Mesenteric fat pad (tissue), 1 donor: ENCODE results near the gene SUPT6H. TPM values are rescaled to one million over a fixed set of nuclear protein-coding genes. Genes with fewer than 3 reads are reported as not detected.
"Not testable (repeated sequence)": the region's sequence is repeated elsewhere in the genome, so short reads cannot be mapped to it uniquely, and the experiment has no call there.

Experiments used
- DNase-seq: peaks from one replicate; pipeline ENCODE4 v3.0.0-alpha.2; 2020; ENCODE audit warnings: low spot score
- total RNA-seq: library from RNA; stranded (reverse); fragmentation: NEBNext Ultra II Directional; extraction: Animal tissue kit (Norgen Biotek cat#: 25700); gene quantifications from one replicate; pipeline ENCODE4 v1.2.1, GENCODE V29; 2021
- donor health status: DM: yes; HTN: yes; CAD: no.

SUPT6H gene
- total RNA-seq, 1 donor from 2014 or later: 76.6 TPM

DNA sequence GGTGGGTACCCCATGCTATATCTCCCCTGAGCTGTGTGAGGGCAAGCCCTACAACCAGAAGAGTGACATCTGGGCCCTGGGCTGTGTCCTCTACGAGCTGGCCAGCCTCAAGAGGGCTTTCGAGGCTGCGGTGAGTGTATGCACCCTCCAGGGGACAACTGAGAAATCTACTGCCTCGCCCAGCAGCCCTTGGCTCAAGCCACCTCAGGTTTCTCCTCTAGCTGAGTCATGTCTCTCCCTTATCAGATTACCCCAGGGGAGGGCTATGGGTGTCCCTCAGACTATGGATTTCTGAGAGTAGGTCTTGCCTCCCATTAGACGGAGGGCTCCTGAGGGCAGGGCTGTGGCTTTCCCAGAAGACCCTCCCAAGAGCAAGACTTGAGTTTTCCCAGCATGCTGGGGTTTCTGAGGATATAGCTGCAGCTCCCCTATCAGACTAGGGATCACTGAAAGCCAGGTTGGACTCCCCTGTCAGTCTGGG, 73.3 kb downstream of the SUPT6H start:
- DNase-seq: no peak

DNA sequence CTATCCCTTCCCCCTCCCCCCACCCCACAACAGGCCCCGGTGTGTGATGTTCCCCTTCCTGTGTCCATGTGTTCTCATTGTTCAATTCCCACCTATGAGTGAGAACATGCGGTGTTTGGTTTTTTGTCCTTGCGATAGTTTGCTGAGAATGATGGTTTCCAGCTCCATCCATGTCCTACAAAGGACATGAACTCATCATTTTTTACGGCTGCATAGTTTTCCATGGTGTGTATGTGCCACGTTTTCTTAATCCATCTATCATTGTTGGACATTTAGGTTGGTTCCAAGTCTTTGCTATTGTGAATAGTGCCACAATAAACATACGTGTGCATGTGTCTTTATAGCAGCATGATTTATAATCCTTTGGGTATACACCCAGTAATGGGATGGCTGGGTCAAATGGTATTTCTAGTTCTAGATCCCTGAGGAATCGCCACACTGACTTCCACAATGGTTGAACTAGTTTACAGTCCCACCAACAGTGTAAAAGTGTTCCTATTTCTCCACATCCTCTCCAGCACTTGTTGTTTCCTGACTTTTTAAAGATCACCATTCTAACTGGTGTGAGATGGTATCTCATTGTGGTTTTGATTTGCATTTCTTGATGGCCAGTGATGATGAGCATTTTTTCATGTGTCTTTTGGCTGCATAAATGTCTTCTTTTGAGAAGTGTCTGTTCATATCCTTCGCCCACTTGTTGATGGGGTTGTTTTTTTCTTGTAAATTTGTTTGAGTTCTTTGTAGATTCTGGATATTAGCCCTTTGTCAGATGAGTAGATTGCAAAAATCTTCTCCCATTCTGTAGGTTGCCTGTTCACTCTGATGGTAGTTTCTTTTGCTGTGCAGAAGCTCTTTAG, 74.1 kb downstream of the SUPT6H start:
- DNase-seq: not testable (repeated sequence)

GRCh38 chr17:28737316-28737715, 75.3 kb downstream of the SUPT6H start:
- no peak for DNase-seq

DNA sequence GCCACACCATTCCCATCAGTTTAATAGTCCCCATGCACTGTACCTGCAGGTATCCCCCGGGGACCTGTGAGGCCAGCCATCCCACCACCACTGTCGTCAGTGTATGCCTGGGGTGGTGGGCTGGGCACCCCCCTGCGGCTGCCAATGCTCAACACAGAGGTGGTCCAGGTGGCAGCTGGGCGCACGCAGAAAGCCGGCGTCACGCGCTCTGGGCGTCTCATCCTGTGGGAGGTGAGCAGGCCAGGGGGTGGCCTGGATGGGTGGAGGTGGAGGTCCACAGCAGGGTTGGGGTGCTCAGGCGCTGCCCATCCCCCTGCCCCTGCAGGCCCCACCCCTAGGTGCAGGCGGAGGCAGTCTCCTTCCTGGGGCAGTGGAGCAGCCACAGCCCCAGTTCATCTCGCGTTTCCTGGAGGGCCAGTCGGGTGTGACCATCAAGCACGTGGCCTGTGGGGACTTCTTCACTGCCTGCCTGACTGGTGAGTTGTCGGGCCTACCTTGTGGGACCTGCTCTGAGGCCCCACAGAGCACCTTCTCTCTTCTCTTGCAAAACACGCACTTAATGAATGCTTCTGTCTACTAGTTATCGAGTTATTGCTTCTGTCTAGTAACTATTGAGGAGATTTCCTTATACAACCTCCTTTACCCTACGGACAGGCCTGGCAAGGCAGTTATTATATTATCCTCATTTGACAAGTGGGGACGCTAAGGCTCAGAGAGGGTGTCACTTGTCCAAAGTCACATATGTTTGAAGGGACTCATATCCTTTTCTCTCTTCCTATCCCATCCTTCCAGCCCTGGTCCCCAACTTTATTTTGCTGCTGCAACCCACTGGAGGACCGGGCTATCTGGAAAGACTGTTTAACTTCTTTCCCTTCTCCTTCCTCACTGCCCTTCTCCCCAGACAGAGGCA, 76.0 kb downstream of the SUPT6H start:
- DNase-seq: no peak

DNA sequence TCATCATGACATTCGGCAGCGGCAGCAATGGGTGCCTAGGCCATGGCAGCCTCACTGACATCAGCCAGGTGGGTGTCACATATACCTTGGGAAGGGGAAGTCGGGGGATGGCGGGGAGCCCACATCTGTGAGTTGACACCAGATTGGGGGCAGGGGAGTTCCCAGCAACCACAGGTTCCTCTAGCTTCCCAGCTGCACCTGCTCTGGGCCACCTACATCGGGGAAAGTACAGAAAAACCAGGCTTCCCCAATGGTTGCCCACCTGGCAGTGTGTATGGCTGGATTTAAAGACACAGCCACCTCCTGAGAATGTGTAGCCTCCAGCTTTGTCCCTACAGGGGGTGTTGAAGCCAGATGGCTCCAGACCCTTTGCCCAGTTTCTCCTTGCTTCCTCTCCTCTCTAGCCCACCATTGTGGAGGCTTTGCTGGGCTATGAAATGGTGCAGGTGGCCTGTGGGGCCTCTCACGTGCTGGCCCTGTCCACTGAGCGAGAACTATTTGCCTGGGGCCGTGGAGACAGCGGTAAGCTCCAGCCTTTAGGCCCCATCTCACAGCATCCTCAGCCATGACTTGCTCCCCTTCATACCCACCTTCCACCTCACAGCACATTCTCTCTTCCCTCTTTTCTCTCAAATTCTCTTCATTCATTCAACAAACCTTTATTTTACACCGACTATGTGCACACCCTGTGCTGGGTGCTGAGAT, 76.8 kb downstream of the SUPT6H start:
- no peak for DNase-seq

- DNase-seq: no peak
These were observed 78.7 kb downstream of the SUPT6H start for GRCh38 chr17:28740406-28741357.

- DNase-seq: no peak
These were observed 79.6 kb downstream of the SUPT6H start for GRCh38 chr17:28741358-28742349.

- no peak for DNase-seq
These were observed 81.5 kb downstream of the SUPT6H start, which contains the start of gene TRAF4 for GRCh38 chr17:28743243-28744103. Gene TRAF4 (plus strand): TSS chr17:28744011. CDS start chr17:28744113, 102 bp downstream.

GRCh38 chr17:28744104-28744971, 82.3 kb downstream of the SUPT6H start:
- no peak for DNase-seq

- no peak for DNase-seq
These were observed 83.2 kb downstream of the SUPT6H start for GRCh38 chr17:28744972-28745785.

DNA sequence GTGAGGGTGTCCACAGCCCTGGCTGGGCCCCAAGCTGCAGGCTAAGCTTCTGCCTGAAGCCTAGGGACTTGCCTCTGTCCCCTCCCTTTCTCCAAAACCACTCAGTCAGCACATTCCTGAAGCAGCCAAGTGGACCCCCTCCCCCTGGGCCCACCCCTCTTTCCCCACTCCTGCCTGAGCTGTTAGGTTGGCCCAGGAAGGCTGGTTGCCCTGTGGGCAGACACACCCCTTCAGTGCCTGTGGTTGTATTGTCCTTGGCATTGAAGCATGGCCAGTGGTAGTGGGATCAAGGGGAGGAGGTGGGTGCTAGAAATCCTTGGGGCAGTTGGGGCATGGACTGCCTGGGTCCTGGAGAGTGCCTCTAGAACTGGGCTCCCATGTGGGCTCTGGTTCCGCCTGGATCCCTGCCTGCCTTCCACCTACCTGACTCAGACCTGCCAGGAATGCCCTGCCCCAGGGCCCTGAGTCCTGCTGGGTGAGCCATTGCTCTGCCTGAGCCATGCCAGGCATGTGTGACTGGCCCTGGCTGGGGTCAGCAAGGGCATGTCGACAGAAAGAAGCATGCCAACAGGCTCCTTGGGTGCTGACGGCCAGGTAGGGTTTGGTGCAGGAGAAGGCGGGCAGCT, 83.9 kb downstream of the SUPT6H start:
- DNase-seq: no peak

- DNase-seq: no peak
These were observed 84.6 kb downstream of the SUPT6H start for GRCh38 chr17:28746611-28747050.

DNA sequence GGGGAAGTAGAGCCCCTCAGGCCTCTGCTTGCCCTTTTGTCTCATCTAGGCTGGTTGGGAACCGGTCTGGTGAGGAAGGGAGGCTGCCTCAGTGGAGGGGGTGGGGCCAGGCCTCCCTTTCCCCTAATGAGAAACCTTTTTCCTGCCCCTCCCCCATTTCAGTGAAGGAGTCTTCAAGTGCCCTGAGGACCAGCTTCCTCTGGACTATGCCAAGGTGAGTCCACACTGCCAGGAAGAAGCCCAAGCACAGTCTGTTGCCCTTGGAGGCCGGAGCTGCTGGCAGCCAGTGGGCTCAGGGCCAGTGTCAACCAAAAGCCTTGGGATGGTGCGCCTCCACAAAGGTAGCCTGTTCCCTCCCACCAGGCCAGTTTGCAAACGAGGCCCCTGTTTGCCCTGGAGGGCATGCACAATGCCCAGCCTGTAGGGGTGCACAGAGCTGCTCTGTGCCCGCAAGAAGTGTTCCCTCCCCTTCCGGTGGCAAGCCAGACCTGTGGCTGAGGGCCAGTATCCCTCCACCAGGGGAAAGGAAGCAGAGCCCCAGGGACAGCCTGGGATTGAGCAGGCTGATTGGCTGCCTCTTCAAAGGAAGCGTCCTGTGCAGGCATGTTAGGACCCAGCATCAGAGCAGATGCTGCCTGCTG, 85.2 kb downstream of the SUPT6H start:
- no peak for DNase-seq

DNA sequence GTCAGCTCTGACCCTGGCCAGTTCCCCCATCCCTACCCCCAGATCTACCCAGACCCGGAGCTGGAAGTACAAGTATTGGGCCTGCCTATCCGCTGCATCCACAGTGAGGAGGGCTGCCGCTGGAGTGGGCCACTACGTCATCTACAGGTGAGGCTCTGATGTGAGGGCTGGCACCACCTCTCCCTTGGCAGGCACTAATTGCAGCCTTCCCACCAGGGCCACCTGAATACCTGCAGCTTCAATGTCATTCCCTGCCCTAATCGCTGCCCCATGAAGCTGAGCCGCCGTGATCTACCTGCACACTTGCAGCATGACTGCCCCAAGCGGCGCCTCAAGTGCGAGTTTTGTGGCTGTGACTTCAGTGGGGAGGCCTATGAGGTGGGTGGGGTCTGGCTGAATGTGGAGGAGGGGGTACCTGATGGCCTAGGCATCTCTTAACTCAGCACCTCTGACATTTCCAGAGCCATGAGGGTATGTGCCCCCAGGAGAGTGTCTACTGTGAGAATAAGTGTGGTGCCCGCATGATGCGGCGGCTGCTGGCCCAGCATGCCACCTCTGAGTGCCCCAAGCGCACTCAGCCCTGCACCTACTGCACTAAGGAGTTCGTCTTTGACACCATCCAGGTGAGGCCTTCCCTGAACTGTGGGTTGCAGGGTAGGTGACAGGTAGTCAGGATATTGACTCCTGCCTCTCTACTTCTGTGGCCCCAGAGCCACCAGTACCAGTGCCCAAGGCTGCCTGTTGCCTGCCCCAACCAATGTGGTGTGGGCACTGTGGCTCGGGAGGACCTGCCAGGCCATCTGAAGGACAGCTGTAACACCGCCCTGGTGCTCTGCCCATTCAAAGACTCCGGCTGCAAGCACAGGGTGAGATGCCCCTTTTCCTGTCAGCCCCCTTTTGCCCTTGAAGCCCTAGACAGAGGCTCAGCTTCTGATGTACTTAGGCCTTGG, 86.1 kb downstream of the SUPT6H start:
- no peak for DNase-seq
